ENCODE measurements around the gene CCDC197.
A peak's percentile ranks its signal among the peaks of the same experiment; 100 is the strongest.

CCDC197 gene

GRCh38 chr14:93997082-93997481 is at the start of gene CCDC197:
Gene CCDC197, plus strand, starts transcription at chr14:93997301. Its CDS starts 831 bp downstream, at chr14:93998132.
- peak; percentile 53 for DNase-seq (ENCODE audit: low spot score)

GRCh38 chr14:93949511-93950075 is 47.5 kb upstream of the CCDC197 start:
- DNase-seq (ENCODE audit: low spot score): no peak

GRCh38 chr14:93950948-93951634 is 46.0 kb upstream of the CCDC197 start:
- no peak for DNase-seq (ENCODE audit: low spot score)

GRCh38 chr14:93951635-93952540 is 45.2 kb upstream of the CCDC197 start:
- DNase-seq (ENCODE audit: low spot score): peak; percentile 71

GRCh38 chr14:93952829-93953228 is 44.3 kb upstream of the CCDC197 start:
- peak; percentile 24 for DNase-seq (ENCODE audit: low spot score)

GRCh38 chr14:93953263-93953662 is 43.8 kb upstream of the CCDC197 start:
- no peak for DNase-seq (ENCODE audit: low spot score)

- DNase-seq (ENCODE audit: low spot score): no peak
Measured at GRCh38 chr14:93953739-93954515, 43.2 kb upstream of the CCDC197 start.

- no peak for DNase-seq (ENCODE audit: low spot score)
Measured at GRCh38 chr14:93954516-93954830, 42.6 kb upstream of the CCDC197 start.

GRCh38 chr14:93954900-93955849 is 41.9 kb upstream of the CCDC197 start:
- DNase-seq (ENCODE audit: low spot score): no peak

GRCh38 chr14:93955850-93956481 is 41.1 kb upstream of the CCDC197 start:
- DNase-seq (ENCODE audit: low spot score): no peak

- DNase-seq (ENCODE audit: low spot score): peak; percentile 53
Measured at GRCh38 chr14:93956514-93957332, 40.4 kb upstream of the CCDC197 start.

GRCh38 chr14:93957333-93957710 is 39.8 kb upstream of the CCDC197 start:
- DNase-seq (ENCODE audit: low spot score): no peak

GRCh38 chr14:93957751-93958566 is 39.1 kb upstream of the CCDC197 start:
- no peak for DNase-seq (ENCODE audit: low spot score)

GRCh38 chr14:93958567-93959238 is 38.4 kb upstream of the CCDC197 start:
- no peak for DNase-seq (ENCODE audit: low spot score)

- DNase-seq (ENCODE audit: low spot score): peak; percentile 100
Measured at GRCh38 chr14:93959239-93960107, 37.6 kb upstream of the CCDC197 start.

GRCh38 chr14:93960108-93960475 is 37.0 kb upstream of the CCDC197 start:
- peak; percentile 80 for DNase-seq (ENCODE audit: low spot score)

- DNase-seq (ENCODE audit: low spot score): no peak
Measured at GRCh38 chr14:93960774-93961438, 36.2 kb upstream of the CCDC197 start.
